Activated CD4-positive, alpha-beta memory T cell treated with anti-CD3 and anti-CD28 coated beads, Interleukin-2, amount 10 ng/mL, durations not matched to agents 7 days and 5 days (primary cell): Measurements from ENCODE around the gene LYVE1. TPM values are rescaled to one million over a fixed set of nuclear protein-coding genes. Genes with fewer than 3 reads are reported as not detected.
"Not testable (repeated sequence)": the region's sequence is repeated elsewhere in the genome, so short reads cannot be mapped to it uniquely, and the experiment has no call there.

Experiments used
- CTCF ChIA-PET: fragments of 350-600 bp; sonication (Branson Sonifier 250); formaldehyde crosslinking; loops from one replicate; lab custom pipeline; 2021; ENCODE audit warnings: antibody characterized with exemption, inconsistent platforms; lab: Charles Lee
- POLR2A ChIA-PET: fragments of 350-600 bp; sonication (Branson Sonifier 250); formaldehyde crosslinking; loops from one replicate; lab custom pipeline; 2021; ENCODE audit warnings: antibody characterized with exemption; lab: Charles Lee
- DNase-seq: peaks from one replicate; pipeline ENCODE4 v3.0.0-alpha.2; 2020
- H3K27ac Mint-ChIP-seq: one replicate; pipeline ENCODE4 v1.8.0; 2021; ENCODE audit warnings: mild to moderate bottlenecking, mixed read lengths
- H3K27me3 Mint-ChIP-seq: one replicate; pipeline ENCODE4 v1.8.0; 2021; ENCODE audit warnings: mixed read lengths
- H3K36me3 Mint-ChIP-seq: one replicate; pipeline ENCODE4 v1.8.0; 2021; ENCODE audit warnings: low read depth, mixed read lengths
- H3K4me1 Mint-ChIP-seq: one replicate; pipeline ENCODE4 v1.8.0; 2021; ENCODE audit warnings: mixed read lengths
- H3K4me3 Mint-ChIP-seq: one replicate; pipeline ENCODE4 v1.8.0; 2021; ENCODE audit warnings: mild to moderate bottlenecking, mixed read lengths
- H3K9me3 Mint-ChIP-seq: one replicate; pipeline ENCODE4 v1.8.0; 2021; ENCODE audit warnings: mixed read lengths
- total RNA-seq, 2 experiments: library from RNA; stranded (reverse); gene quantifications; one replicate each; pipeline ENCODE4 v1.2.3, GENCODE V29; 2021

Gene LYVE1
- total RNA-seq, 2 experiments from 2014 or later = not detected

GRCh38 chr11:10602366-10602765 lies 33.9 kb upstream of the LYVE1 start:
- Mint-ChIP-seq H3K4me3 (no peak overlapping the region), H3K27me3 (peaks cover 2% of the 10 kb centered on the region), H3K27ac (no peak overlapping the region), H3K9me3 (no peaks in the 10 kb centered on the region), H3K36me3 (no peaks in the 10 kb centered on the region), H3K4me1 (peaks cover 32% of the 10 kb centered on the region)
- ChIA-PET POLR2A (no interaction called here), CTCF (no interaction called here)
- no peak for DNase-seq

- POLR2A ChIA-PET = no interaction called here
- Mint-ChIP-seq H3K36me3 (no peaks in the 10 kb centered on the region), H3K4me3 (no peak overlapping the region), H3K27ac (no peak overlapping the region), H3K4me1 (peaks cover 29% of the 10 kb centered on the region), H3K27me3 (peaks cover 2% of the 10 kb centered on the region), H3K9me3 (no peaks in the 10 kb centered on the region)
- CTCF ChIA-PET = no interaction called here
- no peak for DNase-seq
Observed at GRCh38 chr11:10601837-10602236, 33.4 kb upstream of the LYVE1 start.

DNA sequence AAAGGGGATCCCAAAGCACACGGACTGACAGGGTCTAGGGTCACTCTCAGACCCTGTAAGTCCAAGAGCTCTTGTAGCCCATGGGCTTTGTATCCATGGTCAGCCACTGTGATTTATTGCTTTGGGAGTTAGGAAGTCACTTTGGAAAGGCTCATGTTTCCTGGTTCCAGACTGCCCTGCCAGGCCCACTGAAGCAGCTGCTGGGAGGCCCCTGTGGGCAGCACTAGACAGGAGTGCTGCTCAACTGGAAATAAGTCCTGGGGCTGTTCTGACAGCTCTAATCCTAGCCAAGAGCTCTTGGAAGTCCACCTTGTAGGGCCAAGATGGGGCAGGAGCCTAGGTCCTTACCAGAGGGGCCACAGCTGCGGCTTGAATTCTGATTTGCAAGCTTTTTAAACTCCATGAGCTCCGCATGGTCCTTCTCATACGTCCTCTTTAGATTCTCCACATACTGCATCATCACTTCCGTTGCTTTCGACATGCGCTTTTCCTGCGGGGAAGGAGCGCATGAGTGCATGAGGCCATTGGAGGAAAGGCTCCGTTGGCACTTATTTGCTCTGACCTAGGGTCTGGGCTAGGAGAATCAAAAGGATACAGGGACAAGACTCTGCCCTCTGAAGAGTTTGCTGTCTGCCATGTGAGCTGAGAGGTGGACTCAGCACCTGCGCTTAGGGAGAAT lies 32.2 kb upstream of the LYVE1 start:
- no peak overlapping the region for H3K4me3 Mint-ChIP-seq
- ChIA-PET CTCF (no interaction called here), POLR2A (no interaction called here)
- peaks cover 22% of the 10 kb centered on the region for H3K4me1 Mint-ChIP-seq
- peaks cover 4% of the 10 kb centered on the region for H3K9me3 Mint-ChIP-seq
- H3K27me3 Mint-ChIP-seq = peaks cover 5% of the 10 kb centered on the region
- peaks cover 5% of the 10 kb centered on the region for H3K36me3 Mint-ChIP-seq
- DNase-seq = no peak
- H3K27ac Mint-ChIP-seq = no peak overlapping the region

GRCh38 chr11:10599388-10600175 lies 31.1 kb upstream of the LYVE1 start:
- DNase-seq = no peak
- no peak overlapping the region for H3K27ac Mint-ChIP-seq
- H3K27me3 Mint-ChIP-seq = peaks cover 5% of the 10 kb centered on the region
- peaks cover 5% of the 10 kb centered on the region for H3K9me3 Mint-ChIP-seq
- H3K36me3 Mint-ChIP-seq = peaks cover 5% of the 10 kb centered on the region
- peaks cover 16% of the 10 kb centered on the region for H3K4me1 Mint-ChIP-seq
- H3K4me3 Mint-ChIP-seq = no peak overlapping the region
- POLR2A ChIA-PET = no interaction called here
- CTCF ChIA-PET = interaction anchor here (1.5 kb wide), 1 partner anchor 59 kb away, joined by 3 read pairs; the partner anchor contains the start of gene RNF141

DNA sequence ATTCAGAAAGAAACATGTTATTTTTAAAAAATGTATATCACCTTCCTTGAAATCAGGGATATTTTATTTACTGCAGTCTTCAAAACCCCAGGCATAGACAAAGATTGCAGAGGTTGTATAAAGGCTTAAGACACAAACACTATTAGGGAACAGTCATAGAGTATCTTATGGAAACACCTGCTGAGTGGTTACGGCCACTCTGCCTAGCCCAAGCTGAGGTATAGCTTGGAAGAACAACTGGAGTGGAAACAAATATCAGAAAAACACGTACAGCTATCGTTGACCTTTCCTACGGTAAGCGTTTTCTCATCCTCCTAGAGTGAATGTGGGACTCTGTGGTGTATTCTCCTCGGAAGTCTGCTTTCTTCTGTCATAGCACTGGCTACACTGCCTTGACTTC lies 30.4 kb upstream of the LYVE1 start:
- peaks cover 5% of the 10 kb centered on the region for H3K36me3 Mint-ChIP-seq
- peaks cover 5% of the 10 kb centered on the region for H3K27me3 Mint-ChIP-seq
- H3K9me3 Mint-ChIP-seq = peaks cover 5% of the 10 kb centered on the region
- CTCF ChIA-PET = interaction anchor here (1.5 kb wide), 2 partner anchors 19 to 58 kb away, joined by 3 read pairs; partner anchors contain the start of gene RNF141
- no peak for DNase-seq
- H3K4me1 Mint-ChIP-seq = peaks cover 20% of the 10 kb centered on the region
- POLR2A ChIA-PET = no interaction called here
- no peak overlapping the region for H3K27ac Mint-ChIP-seq
- no peak overlapping the region for H3K4me3 Mint-ChIP-seq

DNA sequence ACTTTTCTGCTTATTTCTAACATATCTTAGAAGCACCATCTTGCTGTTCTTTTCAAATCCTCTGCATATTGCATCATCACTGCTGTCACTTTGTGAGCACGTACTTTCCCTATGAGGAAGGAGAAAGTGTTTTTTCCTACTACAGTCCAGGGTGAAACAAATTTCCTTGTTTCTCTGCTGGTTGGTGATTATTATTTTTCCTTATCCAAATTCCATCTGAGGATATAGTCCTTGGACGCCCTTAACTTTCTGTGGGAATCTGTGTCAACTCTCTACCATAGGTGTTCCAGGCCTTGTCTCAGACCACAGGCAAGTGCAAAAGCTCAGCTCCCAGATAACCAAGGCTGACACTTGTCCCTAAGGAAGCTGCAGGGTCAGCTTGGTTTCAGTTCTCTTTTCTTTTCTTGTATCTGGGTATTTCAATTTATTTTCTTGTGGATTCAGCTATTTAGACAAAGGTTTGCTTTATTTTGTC lies 29.4 kb upstream of the LYVE1 start:
- Mint-ChIP-seq H3K36me3 (peaks cover 5% of the 10 kb centered on the region), H3K27me3 (peaks cover 5% of the 10 kb centered on the region), H3K9me3 (peaks cover 5% of the 10 kb centered on the region), H3K4me3 (no peak overlapping the region), H3K27ac (no peak overlapping the region), H3K4me1 (peaks cover 28% of the 10 kb centered on the region)
- CTCF ChIA-PET = interaction anchor here (1.5 kb wide), 2 partner anchors 20 to 57 kb away, joined by 3 read pairs; partner anchors contain the start of gene RNF141
- no peak for DNase-seq
- POLR2A ChIA-PET = no interaction called here

- CTCF ChIA-PET = interaction anchor here (1.8 kb wide), 1 partner anchor 190 kb away, joined by 5 read pairs; no protein-coding TSS in a partner anchor
- DNase-seq, H3K9me3 Mint-ChIP-seq, H3K4me3 Mint-ChIP-seq, H3K27ac Mint-ChIP-seq, H3K36me3 Mint-ChIP-seq: not testable (repeated sequence)
- peaks cover 32% of the 10 kb centered on the region for H3K4me1 Mint-ChIP-seq
- H3K27me3 Mint-ChIP-seq = peaks cover 13% of the 10 kb centered on the region
- POLR2A ChIA-PET = interaction anchor here (1.0 to 1.4 kb wide), 2 partner anchors 9 to 10 kb away, joined by 3 read pairs; no protein-coding TSS in a partner anchor
Observed at GRCh38 chr11:10595840-10596239, 27.4 kb upstream of the LYVE1 start.

GRCh38 chr11:10594407-10594806 lies 25.9 kb upstream of the LYVE1 start:
- ChIA-PET CTCF (interaction anchor here (1.5 to 2.1 kb wide), 4 partner anchors 30 to 188 kb away, joined by 5 to 10 read pairs (median 8); partner anchors contain the start of gene RNF141), POLR2A (no interaction called here)
- H3K27me3 Mint-ChIP-seq = peaks cover 13% of the 10 kb centered on the region
- peaks cover 42% of the 10 kb centered on the region for H3K4me1 Mint-ChIP-seq
- H3K9me3 Mint-ChIP-seq = peaks cover 5% of the 10 kb centered on the region
- H3K36me3 Mint-ChIP-seq = peaks cover 5% of the 10 kb centered on the region
- no peak for DNase-seq
- H3K27ac Mint-ChIP-seq = peak overlapping the region; percentile 66
- no peak overlapping the region for H3K4me3 Mint-ChIP-seq

- Mint-ChIP-seq H3K4me3 (no peak overlapping the region), H3K36me3 (peaks cover 5% of the 10 kb centered on the region), H3K27me3 (peaks cover 12% of the 10 kb centered on the region), H3K9me3 (peaks cover 5% of the 10 kb centered on the region), H3K4me1 (peaks cover 56% of the 10 kb centered on the region), H3K27ac (no peak overlapping the region)
- ChIA-PET POLR2A (no interaction called here), CTCF (no interaction called here)
- no peak for DNase-seq
Observed at GRCh38 chr11:10592331-10592730, 23.9 kb upstream of the LYVE1 start.

DNA sequence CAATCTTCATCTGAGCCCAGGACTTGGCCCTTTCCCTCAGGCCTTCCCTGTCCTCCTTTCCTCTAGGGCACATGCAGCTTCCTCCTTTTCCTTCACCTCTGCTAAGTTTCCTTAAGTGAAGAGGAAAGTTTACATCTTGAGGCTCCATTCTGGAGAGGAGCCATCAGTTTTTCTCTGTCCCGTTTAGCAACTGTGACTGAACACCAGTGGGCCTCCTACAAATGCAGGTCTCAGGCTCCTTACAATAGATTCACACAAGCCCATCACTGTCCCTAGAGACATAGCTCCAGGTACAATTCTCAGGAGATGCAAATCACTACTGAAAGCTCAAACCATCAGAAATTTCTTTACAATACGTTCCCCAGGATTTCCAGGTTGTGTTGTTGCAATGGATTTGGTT lies 23.3 kb upstream of the LYVE1 start:
- peaks cover 12% of the 10 kb centered on the region for H3K27me3 Mint-ChIP-seq
- POLR2A ChIA-PET = no interaction called here
- peaks cover 62% of the 10 kb centered on the region for H3K4me1 Mint-ChIP-seq
- no peak for DNase-seq
- CTCF ChIA-PET = interaction anchor here (1.8 kb wide), 1 partner anchor 50 kb away, joined by 6 read pairs; the partner anchor contains the start of gene RNF141
- peaks cover 5% of the 10 kb centered on the region for H3K36me3 Mint-ChIP-seq
- H3K4me3 Mint-ChIP-seq = no peak overlapping the region
- no peak overlapping the region for H3K27ac Mint-ChIP-seq
- H3K9me3 Mint-ChIP-seq = peaks cover 5% of the 10 kb centered on the region

DNA sequence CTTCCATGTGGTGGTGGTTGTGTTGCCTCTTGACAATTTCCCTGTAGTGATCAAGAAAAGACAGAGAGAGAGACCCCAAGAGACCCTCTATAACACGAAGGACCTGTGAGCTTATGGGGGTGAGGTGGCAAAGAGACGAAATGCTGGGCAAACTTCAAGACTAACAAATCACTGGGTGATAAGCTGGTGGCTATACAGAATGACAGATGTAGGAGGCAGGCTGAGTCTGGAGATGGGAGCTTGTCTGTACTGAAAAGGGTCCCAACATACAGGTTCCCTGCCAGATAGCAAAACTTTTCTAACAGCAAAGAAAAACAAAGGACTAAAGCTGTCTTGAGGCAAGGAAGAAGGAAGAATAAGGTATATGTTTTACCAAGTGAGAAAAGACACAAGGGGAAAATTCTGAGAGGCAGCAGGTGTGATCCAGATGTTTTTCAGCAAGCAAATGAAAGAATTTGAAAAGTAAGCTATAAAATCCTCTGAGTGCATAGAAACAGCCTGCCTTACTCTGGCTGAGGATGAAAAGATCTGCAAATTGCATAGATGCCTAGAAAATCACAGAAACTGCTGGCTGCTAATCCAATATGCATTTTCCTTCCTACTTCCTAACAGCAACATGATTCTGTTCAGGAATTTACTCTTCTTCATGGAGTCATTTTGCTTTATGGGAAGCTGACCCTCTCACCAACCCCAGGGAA lies 21.9 kb upstream of the LYVE1 start:
- H3K4me3 Mint-ChIP-seq = no peak overlapping the region
- peaks cover 8% of the 10 kb centered on the region for H3K27me3 Mint-ChIP-seq
- ChIA-PET POLR2A (no interaction called here), CTCF (interaction anchor here (1.8 kb wide), 1 partner anchor 49 kb away, joined by 6 read pairs; the partner anchor contains the start of gene RNF141)
- DNase-seq = no peak
- no peaks in the 10 kb centered on the region for H3K9me3 Mint-ChIP-seq
- H3K27ac Mint-ChIP-seq = no peak overlapping the region
- peaks cover 64% of the 10 kb centered on the region for H3K4me1 Mint-ChIP-seq
- no peaks in the 10 kb centered on the region for H3K36me3 Mint-ChIP-seq

DNA sequence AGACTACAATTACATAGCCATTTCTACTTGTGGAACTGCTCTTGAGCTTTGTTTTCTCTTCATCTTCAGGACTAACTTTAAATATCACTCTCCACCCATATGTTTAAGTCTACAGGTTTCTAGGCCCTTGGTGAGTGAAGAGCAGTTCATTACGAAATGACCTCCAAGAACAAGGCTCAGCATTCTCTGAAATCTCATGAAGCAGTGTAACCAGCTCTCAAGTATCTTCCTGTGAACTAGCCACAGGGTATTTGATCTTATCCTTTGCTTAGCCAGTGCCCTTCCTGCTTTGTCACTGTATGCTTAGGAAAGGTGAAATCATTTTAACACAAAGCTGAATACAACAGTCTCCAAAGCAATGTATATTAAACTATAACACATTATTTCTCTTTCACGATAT lies 20.4 kb upstream of the LYVE1 start:
- H3K36me3 Mint-ChIP-seq = no peaks in the 10 kb centered on the region
- ChIA-PET POLR2A (interaction anchor here (0.8 to 1.5 kb wide), 3 partner anchors 48 to 175 kb away, joined by 3 to 4 read pairs (median 3); partner anchors contain the start of gene RNF141), CTCF (interaction anchor here (0.9 to 4.3 kb wide), 2 partner anchors 48 to 66 kb away, joined by 3 to 25 read pairs; partner anchors contain the start of gene RNF141)
- H3K27ac Mint-ChIP-seq = peak overlapping the region; percentile 40
- H3K4me1 Mint-ChIP-seq = peaks cover 60% of the 10 kb centered on the region
- DNase-seq = no peak
- no peak overlapping the region for H3K4me3 Mint-ChIP-seq
- H3K9me3 Mint-ChIP-seq = no peaks in the 10 kb centered on the region
- peaks cover 8% of the 10 kb centered on the region for H3K27me3 Mint-ChIP-seq
